Stimulated activated CD4-positive, alpha-beta T cell treated with anti-CD3 and anti-CD28 coated beads, Interleukin-12 subunit alpha, Interleukin-12 subunit beta, amount 100 ng/mL, for 48 hours (primary cell): ENCODE results near the gene PTGDS.

Experiments used
- DNase-seq, 3 donors: peaks; one replicate each; pipeline ENCODE4 v3.0.0-alpha.2; 2020; ENCODE audit warnings: low read depth in 2 of 3, low spot score in 1 of 3

PTGDS gene

DNA sequence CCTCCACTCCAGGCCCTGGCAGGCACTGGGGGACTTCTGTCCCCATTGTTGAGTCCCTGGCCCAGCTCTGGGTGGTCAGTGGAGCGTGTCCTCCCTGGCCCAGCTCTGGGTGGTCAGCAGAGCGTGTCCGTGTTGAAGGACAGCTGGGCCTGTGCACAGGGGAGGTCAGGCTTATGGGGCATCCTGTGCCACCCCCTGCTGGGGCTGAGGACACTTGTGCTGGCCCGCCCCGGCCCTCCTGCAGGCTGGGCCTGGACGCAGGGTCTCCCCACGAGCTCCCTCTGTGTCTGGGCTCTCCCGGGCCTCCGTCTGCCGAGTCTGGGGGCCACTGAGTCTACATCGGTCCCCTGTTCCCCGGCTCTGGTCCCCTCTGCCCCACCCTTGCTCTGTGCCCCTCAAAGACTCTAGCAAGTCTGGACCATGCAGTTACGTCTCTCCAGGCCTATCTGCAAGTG lies 30.5 kb downstream of the PTGDS start:
- DNase-seq = no peak

DNA sequence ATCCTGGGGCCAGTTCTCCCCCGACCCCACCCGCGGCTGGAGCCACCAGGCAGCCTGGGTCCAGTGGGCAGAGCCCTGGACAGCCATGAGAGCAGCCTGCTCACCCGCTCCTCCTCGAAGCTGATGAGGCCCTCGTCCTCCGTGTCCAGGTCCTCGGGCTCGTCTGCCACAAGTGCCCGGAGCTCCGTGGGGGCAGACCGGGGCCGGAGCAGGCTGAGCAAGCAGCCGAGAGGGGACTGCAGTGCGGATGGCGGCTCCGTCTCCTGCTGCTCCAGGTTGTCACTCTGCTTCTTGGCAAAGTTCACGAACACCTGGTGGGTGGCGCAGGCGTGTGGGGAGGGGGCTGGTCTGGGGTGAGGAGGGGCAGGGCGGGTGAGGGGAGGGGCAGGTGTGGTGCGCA lies 31.0 kb downstream of the PTGDS start:
- no peak for DNase-seq

DNA sequence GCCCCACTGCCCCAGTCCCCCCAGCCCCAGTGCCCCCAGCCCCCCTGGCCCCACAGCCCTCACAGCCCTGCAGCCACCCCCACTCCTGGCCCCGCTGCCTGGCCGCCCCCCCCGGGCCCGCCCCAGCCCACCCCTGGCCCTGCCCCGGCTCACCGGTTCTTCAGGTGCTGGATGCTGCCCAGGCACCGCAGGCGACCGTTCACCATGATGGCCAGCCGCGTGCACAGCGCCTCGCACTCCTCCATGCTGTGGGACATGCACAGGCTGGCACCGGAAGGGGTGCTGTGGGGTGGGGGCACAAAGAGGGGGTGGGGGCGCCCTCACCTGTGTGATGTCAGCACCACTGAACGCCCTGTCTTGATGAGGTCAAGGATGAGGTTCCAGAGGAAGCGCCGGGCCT lies 31.9 kb downstream of the PTGDS start:
- DNase-seq = no peak

DNA sequence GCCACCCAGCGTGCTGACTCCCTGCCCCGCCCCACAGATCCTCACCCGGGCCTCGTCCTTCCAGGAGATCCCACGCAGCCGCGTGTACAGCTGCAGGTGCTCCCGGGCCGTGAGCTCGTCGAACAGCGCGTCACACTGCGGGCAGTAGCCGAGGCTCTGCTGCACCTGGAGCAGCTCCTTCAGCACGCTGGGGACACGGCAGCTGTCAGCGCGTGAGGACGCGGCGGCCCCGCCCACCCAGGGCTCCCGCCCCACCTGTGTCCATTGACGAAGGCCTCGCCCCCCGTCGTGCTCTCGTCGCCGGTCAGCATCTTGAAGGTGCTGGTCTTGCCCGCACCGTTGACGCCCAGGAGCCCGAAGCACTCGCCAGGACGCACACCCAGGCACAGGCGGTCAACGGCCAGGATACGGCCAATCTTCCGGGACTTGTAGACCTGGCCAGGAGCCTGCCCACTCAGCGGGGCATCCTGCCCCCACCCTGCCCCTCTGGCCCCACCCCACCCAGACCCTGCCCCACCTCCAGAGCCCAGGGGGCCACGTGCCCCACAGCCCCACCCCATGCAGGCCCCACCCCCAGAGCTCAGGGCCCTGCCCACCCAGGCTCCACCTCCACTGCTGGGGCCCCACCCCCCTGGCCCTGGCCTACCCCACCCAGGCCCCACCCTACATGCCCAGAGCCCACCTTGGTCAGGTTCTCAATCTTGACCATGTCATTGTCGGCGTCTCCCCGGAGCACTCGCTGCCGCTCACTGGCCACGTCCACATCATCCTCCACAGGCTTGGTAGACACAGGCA lies 32.8 kb downstream of the PTGDS start:
- no peak for DNase-seq

DNA sequence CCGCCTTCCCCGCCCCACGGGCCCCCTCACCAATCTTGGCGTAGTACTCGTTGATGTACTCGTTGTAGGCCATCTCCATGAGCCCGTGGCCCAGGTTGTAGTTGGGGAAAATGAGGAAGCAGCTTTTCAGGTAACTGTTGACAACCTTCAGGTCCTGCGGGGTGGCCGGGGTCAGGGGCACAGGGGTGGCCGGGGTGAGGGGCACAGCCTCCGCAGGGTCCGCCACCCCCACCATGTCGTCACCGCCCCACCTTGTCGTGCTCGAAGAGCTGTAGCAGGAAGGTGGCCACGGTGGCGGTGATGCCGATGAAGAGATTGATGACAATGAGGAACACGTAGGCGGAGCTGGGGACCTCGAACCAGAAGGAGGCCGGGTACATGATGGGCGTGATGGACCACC lies 33.9 kb downstream of the PTGDS start:
- no peak for DNase-seq

DNA sequence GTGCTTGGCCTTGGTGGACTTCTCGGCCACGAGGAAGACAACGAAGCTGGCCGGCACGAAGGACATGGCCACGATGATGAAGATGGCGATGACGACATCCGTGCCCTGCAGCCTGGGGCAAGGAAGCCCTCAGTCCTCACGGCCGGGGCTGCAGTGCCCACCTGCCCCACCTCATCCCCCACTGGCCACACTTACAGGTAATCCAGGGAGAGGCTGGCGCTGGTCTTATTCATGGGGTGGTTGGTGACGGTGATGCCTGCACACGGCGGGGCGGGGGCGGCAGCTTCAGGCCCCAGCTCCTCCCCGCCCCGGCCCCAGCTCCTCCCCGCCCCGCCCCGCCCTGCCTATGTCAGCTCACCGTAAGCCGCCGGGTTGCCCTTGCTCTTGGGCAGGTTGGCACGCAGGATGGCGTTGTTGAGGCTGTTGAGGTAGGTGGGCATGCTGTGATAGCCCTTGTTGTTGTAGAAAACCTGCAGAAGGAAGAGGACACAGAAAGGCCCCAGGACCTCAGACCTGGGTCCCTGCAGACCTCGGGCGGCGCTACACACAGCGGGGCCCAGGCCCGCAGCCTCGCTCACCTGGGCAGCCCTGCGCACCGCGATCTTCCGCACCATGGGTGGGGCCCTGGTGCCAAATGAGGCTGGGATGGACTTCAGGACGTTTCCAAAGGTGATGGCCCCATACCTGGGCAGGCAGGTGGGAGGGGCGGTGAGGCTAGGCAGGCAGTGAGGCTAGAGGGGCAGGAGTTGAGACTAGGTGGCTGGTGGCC lies 34.8 kb downstream of the PTGDS start:
- no peak for DNase-seq

DNA sequence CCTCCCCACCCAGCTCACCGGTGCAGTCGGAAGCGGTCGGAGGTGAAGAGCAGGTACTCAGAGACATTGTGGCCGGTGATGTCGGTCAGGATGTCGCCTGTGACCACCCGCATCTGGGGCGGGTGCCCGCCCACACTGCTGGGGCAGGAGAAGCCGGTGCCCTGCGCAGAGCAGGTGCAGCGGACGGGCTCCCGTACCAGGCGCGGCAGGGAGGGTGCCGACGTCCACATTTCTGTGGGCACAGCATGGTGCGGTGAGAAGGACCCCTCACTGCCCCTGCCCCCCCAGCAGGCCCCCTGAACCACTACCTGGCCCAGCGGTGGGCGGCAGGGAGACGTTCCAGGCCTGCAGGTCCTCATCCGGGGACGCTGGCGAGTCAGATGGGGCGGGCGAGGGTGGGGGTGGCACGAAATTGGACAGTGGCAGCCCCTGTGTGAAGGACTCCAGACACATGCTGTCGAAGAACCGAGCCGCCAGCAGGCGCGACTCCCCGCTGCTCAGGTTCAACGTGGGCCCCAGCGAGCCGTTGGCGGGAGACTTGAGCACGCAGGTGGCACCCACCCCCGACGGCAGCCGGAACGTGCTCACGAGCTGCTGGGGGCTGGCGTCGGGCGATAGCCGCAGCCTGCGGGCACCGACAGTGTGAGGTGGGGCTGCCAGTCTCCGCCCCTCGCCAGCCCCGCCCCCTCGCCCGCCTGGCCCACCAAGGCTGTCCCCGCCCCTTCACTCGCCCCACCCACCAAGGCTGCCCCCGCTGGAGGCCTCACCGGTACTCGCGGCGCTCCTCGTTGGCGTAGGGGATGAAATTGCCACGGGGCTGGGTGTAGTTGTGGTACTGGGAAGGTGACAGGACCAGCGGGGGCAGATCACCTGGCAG lies 35.6 kb downstream of the PTGDS start:
- DNase-seq = no peak

DNA sequence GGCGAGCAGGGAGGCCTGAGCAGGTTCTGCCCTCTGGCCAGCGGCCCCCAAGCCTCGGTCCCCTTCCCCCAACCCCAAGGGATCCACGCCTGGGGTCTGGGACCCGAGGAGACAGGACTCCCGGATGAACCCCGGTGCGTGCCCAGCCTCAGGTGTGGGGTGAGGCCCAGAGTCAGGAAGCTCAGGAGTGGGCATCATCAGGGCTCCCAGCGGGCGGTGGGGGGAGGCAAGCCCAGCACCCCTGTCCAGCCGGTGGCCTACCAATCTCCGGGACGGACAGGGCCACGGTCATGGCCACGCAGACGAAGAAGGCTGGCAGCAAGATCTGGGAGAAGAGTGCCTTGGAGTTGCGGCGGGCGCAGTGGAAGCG lies 36.3 kb downstream of the PTGDS start:
- no peak for DNase-seq

DNA sequence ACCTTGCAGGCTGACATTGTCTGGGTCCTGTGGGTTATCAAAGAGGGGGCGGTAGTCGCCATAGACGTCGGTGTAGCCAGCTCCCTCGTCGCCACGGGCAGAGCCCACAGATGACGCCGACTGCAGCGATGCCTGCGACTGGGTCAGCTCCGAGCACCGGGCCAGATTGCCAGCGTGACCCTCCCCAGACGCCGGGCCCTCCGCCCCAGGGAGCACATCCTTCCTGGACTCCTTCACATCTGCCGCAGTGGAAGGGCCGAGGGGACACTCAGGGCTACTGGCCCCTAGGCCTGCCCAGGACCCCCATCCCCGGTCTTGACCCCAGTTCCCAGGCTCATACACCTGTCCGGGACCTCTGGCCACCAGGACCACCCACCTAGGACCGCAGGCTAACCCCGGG lies 36.9 kb downstream of the PTGDS start:
- no peak for DNase-seq

DNA sequence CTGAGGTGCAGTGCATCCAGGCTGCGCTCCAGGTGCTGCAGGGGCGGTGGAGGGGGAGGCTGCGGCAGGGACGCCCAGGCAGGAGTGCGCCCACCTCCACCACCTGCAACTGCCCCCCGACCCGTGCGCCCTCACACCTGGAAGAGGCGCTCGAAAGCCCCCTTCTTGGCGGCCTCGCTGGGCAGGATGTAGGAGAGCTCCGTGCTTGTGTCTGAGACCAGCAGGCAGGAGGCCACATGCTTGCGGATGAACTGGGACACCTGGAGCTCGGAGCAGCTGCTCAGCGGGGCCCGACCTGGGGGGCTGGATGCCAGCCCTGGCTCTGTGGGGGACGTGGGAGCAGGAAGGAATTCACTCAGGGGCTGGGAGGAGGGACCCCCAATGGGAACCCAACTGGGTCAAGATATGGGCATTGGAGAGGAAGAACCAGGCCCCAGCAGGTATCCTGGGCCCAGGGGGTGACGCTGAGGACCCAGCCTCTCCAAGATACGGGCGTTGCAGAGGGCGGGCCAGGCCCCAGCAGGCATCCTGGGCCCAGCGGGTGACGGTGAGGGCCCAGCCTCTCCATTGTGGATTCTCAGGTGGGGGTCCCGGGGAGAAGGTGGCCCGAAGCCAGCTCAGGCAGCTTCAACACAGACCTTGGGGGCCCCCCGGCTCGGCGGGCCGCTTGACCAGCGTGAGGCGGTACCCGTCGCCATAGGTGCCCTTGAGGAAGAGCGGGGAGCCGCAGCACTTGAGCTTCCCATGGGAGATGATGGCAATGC lies 37.7 kb downstream of the PTGDS start:
- no peak for DNase-seq

DNA sequence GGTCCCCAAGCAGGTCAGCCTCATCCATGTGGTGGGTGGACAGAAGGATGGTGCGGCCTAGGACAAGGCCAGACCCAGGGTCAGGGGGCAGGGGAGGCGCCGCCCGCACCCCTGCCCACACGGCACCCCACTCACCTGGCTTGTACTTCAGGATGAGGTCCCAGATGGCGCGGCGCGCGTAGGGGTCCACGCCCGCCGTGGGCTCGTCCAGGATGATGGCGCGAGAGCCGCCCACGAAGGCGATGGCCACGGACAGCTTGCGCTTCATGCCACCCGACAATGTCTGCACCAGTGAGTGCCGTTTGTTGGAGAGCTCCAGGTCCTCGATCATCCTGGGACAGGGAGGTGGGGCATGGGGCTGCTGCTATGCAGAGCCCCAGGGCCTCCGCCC lies 38.2 kb downstream of the PTGDS start:
- no peak for DNase-seq

DNA sequence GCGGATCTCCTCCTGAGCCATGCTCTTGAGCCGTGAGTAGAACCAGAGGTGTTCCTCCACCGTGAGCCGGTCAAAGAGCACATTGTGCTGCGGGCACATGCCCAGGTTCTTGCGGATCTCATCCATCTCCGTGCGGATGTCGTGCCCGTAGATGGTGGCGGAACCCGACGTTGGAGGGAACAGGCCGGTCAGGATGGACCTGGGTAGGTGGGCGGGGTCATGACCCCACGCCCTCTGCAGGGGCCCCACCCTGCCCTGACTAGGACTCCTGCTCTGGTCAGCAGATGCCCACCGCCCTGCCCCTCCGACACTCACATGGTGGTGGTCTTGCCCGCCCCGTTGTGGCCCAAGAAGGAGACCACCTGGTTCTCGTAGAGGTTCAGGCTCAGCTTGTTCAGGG lies 38.7 kb downstream of the PTGDS start:
- DNase-seq = no peak

DNA sequence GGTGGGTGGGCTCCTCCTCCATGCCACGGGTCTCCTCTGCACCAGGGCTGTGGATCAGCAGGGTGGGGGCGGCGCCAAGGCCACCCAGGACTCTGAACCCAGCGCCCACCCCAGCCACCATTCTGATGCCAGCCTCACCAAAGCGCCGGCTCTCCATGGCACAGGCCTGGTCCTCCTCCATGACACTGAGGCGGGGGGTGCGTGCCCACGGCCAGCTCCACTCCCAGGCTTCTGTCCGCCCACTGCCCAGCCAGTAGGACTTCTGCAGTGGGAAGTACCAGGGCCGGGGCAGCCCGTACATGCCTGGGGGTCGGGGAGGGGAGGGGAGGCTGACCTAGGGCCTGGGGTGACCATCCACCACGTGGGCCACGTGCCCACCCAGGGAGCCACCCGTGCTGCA lies 39.1 kb downstream of the PTGDS start:
- DNase-seq = no peak

DNA sequence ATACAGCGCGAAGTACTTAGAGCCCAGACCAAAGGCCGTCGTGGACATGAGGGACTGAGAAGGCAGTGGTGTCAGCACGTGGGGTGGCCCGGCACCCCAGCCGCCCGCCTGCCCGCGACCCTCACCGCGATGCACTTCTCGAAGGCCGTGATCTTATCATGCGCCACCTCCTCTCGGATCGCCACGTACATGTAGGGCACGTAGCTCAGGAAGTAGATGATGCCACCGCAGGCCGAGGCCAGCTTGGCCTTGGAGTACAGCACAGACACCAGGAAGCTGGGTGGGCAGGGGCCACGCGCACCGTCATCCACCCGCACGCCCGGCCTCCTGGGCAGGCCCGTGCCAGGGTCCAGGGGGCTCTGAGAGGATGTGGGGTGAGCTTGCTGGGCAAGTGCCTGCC lies 39.8 kb downstream of the PTGDS start:
- DNase-seq = no peak

DNA sequence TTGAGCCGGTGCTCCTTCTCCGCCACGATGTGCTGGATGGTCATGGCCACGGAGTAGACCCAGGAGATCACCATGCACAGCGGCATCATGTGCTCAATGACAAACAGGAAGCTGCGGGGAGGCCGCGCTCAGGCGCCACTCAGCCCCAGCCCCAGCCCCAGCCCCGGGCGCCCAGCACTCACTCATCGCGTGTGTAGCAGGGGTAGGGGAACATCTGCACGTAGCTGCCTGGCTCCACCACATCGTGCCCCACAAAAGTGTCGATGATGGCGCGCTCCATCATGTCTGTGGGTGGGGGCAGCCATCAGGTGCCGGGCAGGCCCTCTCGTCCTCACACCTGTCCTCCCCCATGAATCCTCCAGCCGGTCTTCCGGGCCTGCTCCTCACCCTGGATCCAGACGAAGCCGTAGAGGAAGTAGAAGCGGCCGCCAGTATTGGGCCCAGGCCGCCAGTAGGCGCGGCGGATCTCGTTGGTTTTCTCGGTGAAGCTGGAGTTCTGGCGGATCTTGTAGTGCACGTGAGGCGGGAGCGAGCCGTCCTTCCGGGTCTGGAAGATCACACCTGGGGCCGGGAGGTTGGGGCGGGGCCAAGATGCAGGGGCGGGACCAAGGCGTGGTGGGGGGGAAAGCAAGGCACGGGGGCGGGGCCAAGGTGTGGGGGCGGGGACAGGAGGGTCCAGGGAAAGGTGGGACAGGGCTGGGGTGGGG lies 40.6 kb downstream of the PTGDS start:
- no peak for DNase-seq

DNA sequence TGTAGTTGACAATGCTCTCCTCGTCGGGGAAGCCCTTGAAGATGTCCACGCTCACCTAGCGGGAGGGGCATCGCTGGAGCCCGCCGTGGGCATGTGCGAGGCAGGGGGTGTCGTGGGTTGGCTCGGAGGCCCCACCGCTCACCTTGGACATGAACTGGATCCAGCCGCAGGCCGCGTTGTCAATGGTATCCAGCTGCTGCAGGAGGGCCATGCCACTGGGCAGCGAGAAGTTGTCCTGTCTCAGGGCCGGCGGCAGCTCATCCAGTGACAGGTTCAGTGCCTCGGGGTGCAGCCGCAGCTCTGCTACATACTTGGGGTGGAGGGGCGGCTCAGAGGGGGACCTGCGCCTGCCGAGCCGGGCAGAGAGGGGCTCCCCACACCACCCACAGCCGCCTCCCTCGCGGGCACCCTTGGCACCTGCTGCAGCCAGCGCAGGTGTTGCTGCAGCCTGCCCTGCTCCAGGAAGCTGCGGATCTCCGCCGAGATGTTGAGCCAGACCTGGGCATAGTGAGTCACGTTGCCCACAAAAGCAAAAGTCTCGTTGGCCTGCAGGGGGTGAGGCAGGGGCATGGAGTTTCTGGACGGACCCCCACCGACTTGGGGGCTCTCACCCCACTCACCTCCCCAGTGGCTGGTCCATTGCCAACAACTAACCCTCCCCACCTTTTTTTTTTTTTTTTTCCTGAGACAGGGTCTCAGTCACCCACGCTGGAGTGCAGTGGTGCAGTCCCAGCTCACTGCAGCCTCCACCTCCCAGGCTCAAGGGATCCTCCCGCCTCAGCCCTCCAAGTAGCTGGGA lies 41.7 kb downstream of the PTGDS start:
- no peak for DNase-seq

DNA sequence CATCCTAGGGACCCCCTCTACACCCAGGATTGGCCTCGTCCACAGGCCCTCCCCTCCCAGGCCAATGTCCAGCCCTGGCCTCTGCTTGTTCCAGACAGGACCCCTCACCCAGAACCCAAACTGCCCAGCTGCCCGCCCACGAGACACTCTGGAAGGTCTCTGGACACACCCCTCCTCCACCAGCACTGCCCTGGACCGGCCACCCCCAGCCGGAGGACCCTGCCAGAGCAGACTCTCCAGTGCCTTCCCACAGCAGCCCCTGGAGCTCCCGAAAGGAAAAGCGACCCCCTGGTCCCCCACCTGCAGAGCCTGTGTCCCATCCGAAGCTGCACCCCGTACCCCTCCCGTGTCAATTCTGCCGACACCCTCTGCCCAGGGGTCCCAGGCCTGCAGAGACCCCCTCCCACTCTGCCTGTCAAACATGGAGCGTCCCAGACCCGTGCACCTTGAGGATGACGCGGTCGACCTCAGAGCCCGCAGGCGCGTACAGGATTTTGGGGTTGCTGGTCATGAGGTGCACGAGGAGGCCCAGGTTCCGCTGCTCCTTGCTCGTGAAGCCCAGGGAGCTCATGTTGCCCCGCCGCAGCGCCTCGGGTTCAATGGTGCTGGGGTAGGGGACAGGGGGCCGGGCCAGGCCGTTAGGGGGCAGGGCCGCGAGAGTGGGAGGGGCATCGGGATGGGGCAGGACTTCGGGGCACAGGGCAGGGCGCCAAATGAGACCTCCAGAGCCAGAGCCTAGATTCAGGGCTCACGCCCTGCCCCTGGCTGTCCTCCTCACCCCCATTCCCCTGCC lies 42.8 kb downstream of the PTGDS start:
- DNase-seq = no peak

DNA sequence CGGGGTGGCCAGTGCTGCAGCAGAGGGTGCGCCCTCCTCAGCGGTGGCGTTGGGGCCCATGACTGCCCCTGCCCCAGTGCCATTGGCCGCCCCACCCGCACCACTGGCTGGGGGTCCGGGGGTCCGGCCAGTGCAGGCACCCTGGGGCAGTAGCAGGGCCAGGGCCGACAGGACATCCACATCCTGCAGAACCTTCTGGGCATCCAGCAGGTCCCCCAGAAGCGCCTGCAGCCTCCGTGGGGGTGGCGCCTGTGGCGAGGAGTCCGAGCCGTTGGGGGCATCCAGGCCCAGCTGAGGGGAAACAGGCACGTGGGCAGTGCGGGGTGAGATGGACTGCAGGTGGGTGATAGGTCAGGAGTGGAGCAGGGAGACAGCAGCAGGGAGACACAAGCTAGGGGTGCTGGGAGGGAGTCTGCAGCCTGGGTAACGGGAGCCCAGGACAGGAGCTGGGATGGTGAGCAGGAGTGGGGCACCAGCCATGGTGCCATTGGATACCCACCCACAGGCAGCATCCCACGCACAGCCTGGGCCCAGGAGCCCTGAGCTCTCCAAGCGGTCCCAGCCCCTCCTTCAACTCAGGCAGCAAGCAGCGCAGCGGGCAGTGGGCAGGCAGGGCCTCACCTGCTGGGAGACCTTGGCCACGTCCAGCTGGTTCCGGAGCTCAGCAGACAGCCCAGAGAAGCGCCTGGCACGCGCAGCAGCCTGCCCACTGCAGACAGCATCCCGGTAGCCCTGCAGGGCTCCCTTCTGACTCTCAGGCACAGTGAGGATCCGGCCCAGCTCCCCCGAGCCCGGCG lies 43.7 kb downstream of the PTGDS start:
- DNase-seq = no peak
